ENCODE measurements around the gene HCN2.
"Not testable (repeated sequence)": the region's sequence is repeated elsewhere in the genome, so short reads cannot be mapped to it uniquely, and the experiment has no call there.

HCN2 gene

DNA sequence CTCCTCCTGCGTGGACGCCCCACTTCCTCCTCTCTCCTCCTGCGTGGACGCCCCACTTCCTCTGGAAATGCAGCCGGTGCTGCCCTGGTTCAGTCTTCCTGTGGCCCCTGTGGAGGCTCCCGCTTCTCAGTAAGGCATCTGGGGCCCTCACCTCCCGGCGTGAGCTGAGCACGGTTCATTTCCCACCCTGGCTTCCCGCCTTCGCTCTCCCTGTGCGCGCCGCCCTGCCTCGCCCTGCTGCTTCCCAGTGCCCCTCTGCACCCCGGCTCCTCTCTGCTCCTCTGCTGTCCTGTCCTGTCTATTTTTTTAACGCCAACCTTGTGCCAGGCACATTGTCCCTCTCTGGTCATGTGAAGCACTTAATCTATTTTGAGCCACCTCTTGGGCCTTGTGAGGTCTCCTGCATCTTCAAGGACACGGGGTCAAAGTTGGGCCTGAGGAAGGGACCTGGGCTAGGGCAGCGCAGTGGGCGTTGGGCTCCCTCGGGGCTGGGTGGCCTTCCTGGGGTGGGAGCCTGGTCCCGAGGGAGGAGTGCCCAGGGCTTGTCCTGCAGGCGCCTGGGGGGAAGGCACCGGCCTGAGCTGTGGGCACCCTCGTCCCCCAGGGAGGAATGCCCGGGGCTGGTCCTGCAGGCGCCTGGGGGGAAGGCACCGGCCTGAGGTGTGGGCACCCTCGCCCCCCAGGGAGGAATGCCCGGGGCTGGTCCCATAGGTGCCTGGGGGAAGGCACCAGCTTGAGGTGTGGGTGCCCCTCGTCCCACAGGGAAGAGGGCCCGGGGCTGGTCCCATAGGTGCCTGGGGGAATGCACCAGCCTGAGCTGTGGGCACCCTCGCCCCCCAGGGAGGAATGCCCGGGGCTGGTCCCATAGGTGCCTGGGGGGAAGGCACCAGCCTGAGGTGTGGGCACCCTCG lies 13.0 kb downstream of the HCN2 start:
- no peaks in the 10 kb centered on the region for H3K9me2 ChIP-seq (replicated peaks; ENCODE audit: insufficient read depth, low read length)
- no peak overlapping the region for H3K9ac ChIP-seq (ENCODE audit: low read length)
- no peak overlapping the region for H3K4me3 ChIP-seq (ENCODE audit: insufficient read depth, low read length, poor library complexity, severe bottlenecking)
- H3F3A ChIP-seq (ENCODE audit: insufficient read depth) = no peaks in the 10 kb centered on the region
- no peak for TF ChIP-seq EZH2phosphoT487 (conservative IDR thresholded peaks at IDR 0.05; ENCODE audit: low read length)
- H3K27ac ChIP-seq (ENCODE audit: low read depth, low read length) = no peak overlapping the region
- no peaks in the 10 kb centered on the region for H4K20me1 ChIP-seq (ENCODE audit: low read depth, low read length)
- H3K4me2 ChIP-seq (ENCODE audit: low read depth, low read length, poor library complexity, severe bottlenecking) = no peak overlapping the region
- H3K36me3 ChIP-seq (ENCODE audit: low read length) = no peaks in the 10 kb centered on the region
- no peaks in the 10 kb centered on the region for H3K9me3 ChIP-seq (ENCODE audit: insufficient read depth, low read length)
- H3K79me2 ChIP-seq (ENCODE audit: insufficient read depth, low read length) = no peaks in the 10 kb centered on the region
- H2AFZ ChIP-seq (ENCODE audit: low read depth, low read length, severe bottlenecking) = no peak overlapping the region
- H3K27me3 ChIP-seq (ENCODE audit: low read length) = no peaks in the 10 kb centered on the region

DNA sequence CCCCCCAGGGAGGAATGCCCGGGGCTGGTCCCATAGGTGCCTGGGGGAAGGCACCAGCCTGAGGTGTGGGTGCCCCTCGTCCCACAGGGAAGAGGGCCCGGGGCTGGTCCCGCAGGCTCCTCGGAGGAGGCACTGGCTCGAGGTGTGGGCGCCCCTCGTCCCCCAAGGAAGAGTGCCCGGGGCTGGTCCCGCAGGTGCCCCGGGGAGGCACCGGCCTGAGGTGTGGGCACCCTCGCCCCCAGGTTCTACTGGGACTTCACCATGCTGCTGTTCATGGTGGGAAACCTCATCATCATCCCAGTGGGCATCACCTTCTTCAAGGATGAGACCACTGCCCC lies 13.6 kb downstream of the HCN2 start:
- H3K27ac ChIP-seq (ENCODE audit: low read depth, low read length); H3K79me2 ChIP-seq (ENCODE audit: insufficient read depth, low read length); H3K9me3 ChIP-seq (ENCODE audit: insufficient read depth, low read length); H4K20me1 ChIP-seq (ENCODE audit: low read depth, low read length); H3K27me3 ChIP-seq (ENCODE audit: low read length); H2AFZ ChIP-seq (ENCODE audit: low read depth, low read length, severe bottlenecking); H3K9ac ChIP-seq (ENCODE audit: low read length); H3K4me3 ChIP-seq (ENCODE audit: insufficient read depth, low read length, poor library complexity, severe bottlenecking); H3K9me2 ChIP-seq (replicated peaks; ENCODE audit: insufficient read depth, low read length); H3K4me2 ChIP-seq (ENCODE audit: low read depth, low read length, poor library complexity, severe bottlenecking); H3K36me3 ChIP-seq (ENCODE audit: low read length); H3F3A ChIP-seq (ENCODE audit: insufficient read depth): not testable (repeated sequence)

- H3K9me3 ChIP-seq (ENCODE audit: insufficient read depth, low read length); H3K79me2 ChIP-seq (ENCODE audit: insufficient read depth, low read length); H3F3A ChIP-seq (ENCODE audit: insufficient read depth); H3K4me3 ChIP-seq (ENCODE audit: insufficient read depth, low read length, poor library complexity, severe bottlenecking); H3K27ac ChIP-seq (ENCODE audit: low read depth, low read length); H3K4me2 ChIP-seq (ENCODE audit: low read depth, low read length, poor library complexity, severe bottlenecking); H3K27me3 ChIP-seq (ENCODE audit: low read length); H3K9ac ChIP-seq (ENCODE audit: low read length); H3K36me3 ChIP-seq (ENCODE audit: low read length); H2AFZ ChIP-seq (ENCODE audit: low read depth, low read length, severe bottlenecking); H3K9me2 ChIP-seq (replicated peaks; ENCODE audit: insufficient read depth, low read length); H4K20me1 ChIP-seq (ENCODE audit: low read depth, low read length): not testable (repeated sequence)
Measured at GRCh38 chr19:603779-604178, 14.1 kb downstream of the HCN2 start.

GRCh38 chr19:604355-604754 lies 14.7 kb downstream of the HCN2 start:
- Histone ChIP-seq H3K27me3 (ENCODE audit: low read length) (no peaks in the 10 kb centered on the region), H3K4me3 (ENCODE audit: insufficient read depth, low read length, poor library complexity, severe bottlenecking) (no peak overlapping the region)

More at GRCh38 chr19:604355-604754, 14.7 kb downstream of the HCN2 start:
- Histone ChIP-seq H3F3A (ENCODE audit: insufficient read depth) (no peaks in the 10 kb centered on the region), H3K4me2 (ENCODE audit: low read depth, low read length, poor library complexity, severe bottlenecking) (no peak overlapping the region), H3K9me3 (ENCODE audit: insufficient read depth, low read length) (no peaks in the 10 kb centered on the region), H3K27ac (ENCODE audit: low read depth, low read length) (no peak overlapping the region), H3K36me3 (ENCODE audit: low read length) (no peaks in the 10 kb centered on the region), H3K9ac (ENCODE audit: low read length) (no peak overlapping the region), H2AFZ (ENCODE audit: low read depth, low read length, severe bottlenecking) (no peak overlapping the region), H4K20me1 (ENCODE audit: low read depth, low read length) (no peaks in the 10 kb centered on the region), H3K79me2 (ENCODE audit: insufficient read depth, low read length) (no peaks in the 10 kb centered on the region), H3K9me2 (replicated peaks; ENCODE audit: insufficient read depth, low read length) (no peaks in the 10 kb centered on the region)
- TF ChIP-seq CTCF (IDR thresholded peaks at IDR 0.05; ENCODE audit: insufficient read depth, low read length, poor library complexity, severe bottlenecking) (no peak), EZH2phosphoT487 (conservative IDR thresholded peaks at IDR 0.05; ENCODE audit: low read length) (no peak)
